NCI-H2171 treated with DMSO at 0.1 percent for 48 hours (cell line): ENCODE results near the gene PCDH1.
A peak's percentile ranks its signal among the peaks of the same experiment; 100 is the strongest.
"Not testable (repeated sequence)": the region's sequence is repeated elsewhere in the genome, so short reads cannot be mapped to it uniquely, and the experiment has no call there.

Source experiments
- DNase-seq: peaks from one replicate; lab custom pipeline; 2025; lab: John Stamatoyannopoulos, UW

PCDH1 gene

GRCh38 chr5:141878186-141878710 lies at the start of gene PCDH1:
PCDH1 (minus strand) TSS chr5:141878410; CDS start chr5:141878262, 148 bp downstream.
- DNase-seq, result no peak

- no peak for DNase-seq
Measured at GRCh38 chr5:141926434-141926833, 48.2 kb upstream of the PCDH1 start.

- DNase-seq, result peak; percentile 84
Measured at GRCh38 chr5:141923448-141924313, 45.5 kb upstream of the PCDH1 start, which contains the start of gene DELE1. DELE1 (plus strand) TSS chr5:141923871; CDS start chr5:141923942, 71 bp downstream.

GRCh38 chr5:141922827-141923447 lies 44.7 kb upstream of the PCDH1 start:
- DNase-seq, result not testable (repeated sequence)

GRCh38 chr5:141920771-141921170 lies 42.6 kb upstream of the PCDH1 start:
- no peak for DNase-seq

- DNase-seq, result no peak
Measured at GRCh38 chr5:141919218-141920119, 41.3 kb upstream of the PCDH1 start.

GRCh38 chr5:141917760-141918159 lies 39.5 kb upstream of the PCDH1 start:
- no peak for DNase-seq

- no peak for DNase-seq
Measured at GRCh38 chr5:141916522-141916921, 38.3 kb upstream of the PCDH1 start.

- DNase-seq, result no peak
Measured at GRCh38 chr5:141915881-141916336, 37.7 kb upstream of the PCDH1 start.

- DNase-seq, result no peak
Measured at GRCh38 chr5:141914797-141915196, 36.6 kb upstream of the PCDH1 start.

GRCh38 chr5:141914199-141914743 lies 36.1 kb upstream of the PCDH1 start:
- no peak for DNase-seq

GRCh38 chr5:141913560-141914198 lies 35.5 kb upstream of the PCDH1 start:
- no peak for DNase-seq

- no peak for DNase-seq
Measured at GRCh38 chr5:141910271-141910673, 32.1 kb upstream of the PCDH1 start.

- DNase-seq, result no peak
Measured at GRCh38 chr5:141909212-141909611, 31.0 kb upstream of the PCDH1 start.

- DNase-seq, result no peak
Measured at GRCh38 chr5:141908796-141909195, 30.6 kb upstream of the PCDH1 start.

- no peak for DNase-seq
Measured at GRCh38 chr5:141906972-141907371, 28.8 kb upstream of the PCDH1 start.

- DNase-seq, result no peak
Measured at GRCh38 chr5:141906517-141906916, 28.3 kb upstream of the PCDH1 start.

GRCh38 chr5:141904551-141904950 lies 26.3 kb upstream of the PCDH1 start:
- DNase-seq, result no peak

GRCh38 chr5:141903261-141903660 lies 25.1 kb upstream of the PCDH1 start:
- no peak for DNase-seq

GRCh38 chr5:141902015-141902814 lies 24.0 kb upstream of the PCDH1 start:
- no peak for DNase-seq
